Right cardiac atrium (tissue), 5 donors: ENCODE measurements around the gene CBLL1. TPM values are rescaled to one million over a fixed set of nuclear protein-coding genes. Genes with fewer than 3 reads are reported as not detected.

Experiments
- ATAC-seq, 2 donors: fragments of 200-7000 bp; cut with Tn5 transposase; one replicate each; pipeline versions ENCODE4 v1.8.0 to v1.9.1; 2020; ENCODE audit warnings: moderate library complexity in 2 of 2, mild to moderate bottlenecking in 1 of 2
- DNase-seq, 3 donors: peaks; one replicate each; pipeline ENCODE4 v3.0.0-alpha.2; 2020
- H3K27ac ChIP-seq: one replicate; pipeline ENCODE4 v1.5.1; 2013; ENCODE audit warnings: mild to moderate bottlenecking, low read length, control low read depth, moderate library complexity
- H3K27me3 ChIP-seq: one replicate; pipeline ENCODE4 v1.6.1; 2013; ENCODE audit not compliant: control insufficient read depth, insufficient read depth
- H3K4me1 ChIP-seq: one replicate; pipeline ENCODE4 v1.6.1; 2013; ENCODE audit warnings: low read length; ENCODE audit not compliant: control insufficient read depth, insufficient read depth
- H3K4me3 ChIP-seq: one replicate; pipeline ENCODE4 v1.5.1; 2013; ENCODE audit warnings: low read length, control low read depth
- H3K9me3 ChIP-seq: one replicate; pipeline ENCODE4 v1.6.1; 2013; ENCODE audit warnings: low read length; ENCODE audit not compliant: control insufficient read depth
- WGBS: extraction: QIAGEN DNeasy Blood & Tissue Kit; methylation state at CpG from one replicate; pipeline ENCODE4 v1.1.7; 2013; 5-methylcytosine and 5-hydroxymethylcytosine counted together
- intact Hi-C, 4 donors: fragments of 100-400 bp; cut with DNase I; formaldehyde crosslinking; loops; one replicate each; pipeline versions ENCODE4 v1.11.0 to v1.14.0; 2022 to 2023
- polyA plus RNA-seq: library from polyadenylated mRNA; stranded (reverse); fragments of 200-250 nt; gene quantifications from one replicate; pipeline ENCODE4 v1.2.3, GENCODE V29; 2013
- total RNA-seq, 4 donors: library from RNA; stranded (reverse); fragmentation: NEBNext Ultra II Directional; extraction: Animal tissue kit (Norgen Biotek cat#: 25700); gene quantifications; one replicate each; pipeline ENCODE4 v1.2.1, GENCODE V29; 2021
- donor health status: healthy with polysubstance abuse.
- donor health status: DM: no; HTN: yes; CAD: no.
- donor health status: DM: no; HTN: no; CAD: no.
- donor health status: DM: no; HTN: yes; CAD: no; lungs with severe emphysema.
- donor health status: DM: yes; HTN: yes; CAD: no.

The CBLL1 gene
- total and polyA plus RNA-seq, 5 donors: 6.3 to 21.2 (median 17.8) TPM

DNA sequence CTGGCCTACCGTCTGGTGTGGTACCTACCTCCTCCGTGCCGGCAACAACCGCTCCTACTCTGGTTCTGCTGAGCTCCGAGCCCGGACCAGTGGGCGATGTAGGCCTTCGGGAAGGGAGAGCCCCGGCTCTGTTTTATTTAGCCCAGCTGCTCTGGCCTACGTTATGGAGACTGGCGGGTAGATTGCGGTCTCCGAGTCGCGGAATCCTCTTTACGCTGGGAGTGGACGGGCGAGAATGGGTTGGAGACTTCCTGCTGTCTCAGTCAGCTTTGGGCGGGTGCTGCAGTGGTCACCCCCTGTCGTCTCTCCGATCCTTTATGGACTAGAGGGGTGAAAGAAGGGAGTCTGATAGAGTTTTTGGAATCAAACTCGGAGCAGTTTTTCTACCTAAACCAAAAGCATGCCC is 406 bp downstream of the CBLL1 start:
- intact Hi-C loops: loop anchor here in 3 of 4 donors (5.0 to 10.0 kb wide), 3 partner anchors 130 to 400 kb away; no protein-coding TSS in a partner anchor
- WGBS: under 1% methylated on average over 22 of the region's 22 CpGs
- ATAC-seq (peak; percentile 26 to 61), DNase-seq (no peak)
- peak overlapping the region; percentile 99 for H3K27ac ChIP-seq
- no peaks in the 10 kb centered on the region for H3K9me3 ChIP-seq
- peak overlapping the region; percentile 81 for H3K4me3 ChIP-seq
- H3K27me3 ChIP-seq: no peaks in the 10 kb centered on the region
- peaks cover 4% of the 10 kb centered on the region for H3K4me1 ChIP-seq

DNA sequence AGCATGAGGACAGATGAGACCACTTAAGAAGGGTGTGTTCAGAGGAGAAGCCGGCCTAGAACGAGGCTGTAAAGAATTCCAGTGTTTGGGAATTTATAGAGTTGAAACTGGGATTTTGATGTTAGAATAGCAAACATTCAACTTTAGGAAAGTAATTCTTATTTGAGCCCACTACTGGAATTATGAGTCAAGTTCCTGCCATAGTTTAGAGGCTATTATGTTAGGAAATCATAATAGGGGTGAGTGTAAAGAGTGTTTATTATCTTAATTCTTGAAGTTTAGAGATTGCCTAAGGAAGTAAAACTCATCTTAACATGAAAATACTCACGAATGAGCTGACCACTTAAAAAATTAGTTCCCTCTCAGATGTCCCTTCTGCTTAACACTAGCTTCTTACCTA is 2.1 kb downstream of the CBLL1 start:
- intact Hi-C loops: loop anchor here in 3 of 4 donors (10.0 kb wide), 2 partner anchors 129 to 399 kb away; no protein-coding TSS in a partner anchor
- H3K9me3 ChIP-seq: no peaks in the 10 kb centered on the region
- H3K4me1 ChIP-seq: peaks cover 4% of the 10 kb centered on the region
- no peaks in the 10 kb centered on the region for H3K27me3 ChIP-seq
- WGBS: 59% methylated on average over 3 of the region's 3 CpGs
- no peak for ATAC-seq
- no peak overlapping the region for H3K4me3 ChIP-seq
- DNase-seq: no peak
- no peak overlapping the region for H3K27ac ChIP-seq

DNA sequence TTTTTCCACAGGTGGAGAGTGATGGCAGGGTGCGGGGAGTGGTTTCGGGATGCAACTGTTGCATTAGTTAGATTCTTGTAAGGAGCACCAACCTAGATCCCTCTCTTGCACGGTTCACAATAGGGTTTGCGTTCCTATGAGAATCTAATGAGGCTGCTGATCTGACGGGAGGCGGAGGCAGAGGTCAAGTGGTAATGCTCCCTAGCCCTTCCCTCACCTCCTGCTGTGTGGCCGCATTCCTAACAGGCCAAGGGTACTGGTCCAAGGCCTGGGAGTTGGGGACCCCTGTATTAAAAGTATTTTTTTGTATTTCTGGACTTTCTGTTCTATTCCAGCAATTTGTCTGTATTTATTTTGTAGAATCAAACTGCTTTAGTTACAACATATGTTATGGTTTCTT is 7.2 kb downstream of the CBLL1 start:
- no peak for ATAC-seq
- H3K27ac ChIP-seq: no peak overlapping the region
- no peak for DNase-seq
- H3K9me3 ChIP-seq: no peaks in the 10 kb centered on the region
- intact Hi-C loops: no loop called here
- no peaks in the 10 kb centered on the region for H3K4me1 ChIP-seq
- no peak overlapping the region for H3K4me3 ChIP-seq
- 92% methylated on average over 7 of the region's 7 CpGs for WGBS
- no peaks in the 10 kb centered on the region for H3K27me3 ChIP-seq

DNA sequence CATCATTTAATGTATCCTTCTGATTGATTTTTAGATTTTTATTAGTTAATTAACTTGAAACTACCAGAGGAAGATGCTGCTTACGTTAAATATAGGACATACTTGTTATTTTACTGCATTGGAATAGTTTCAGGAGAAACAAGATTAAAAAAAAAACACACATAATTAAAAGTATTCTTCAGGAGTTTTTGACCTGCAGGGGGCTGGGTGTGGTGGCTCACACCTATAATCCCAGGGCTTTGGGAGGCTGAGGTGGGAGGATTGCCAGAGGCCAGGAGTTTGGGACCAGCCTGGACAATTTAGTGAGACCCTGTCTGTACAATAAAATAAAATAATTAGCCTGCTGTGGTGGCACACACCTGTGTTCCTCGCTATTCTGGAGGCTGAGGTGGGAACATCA is 10.7 kb downstream of the CBLL1 start:
- no peak overlapping the region for H3K27ac ChIP-seq
- no peak overlapping the region for H3K4me3 ChIP-seq
- ATAC-seq: no peak
- H3K4me1 ChIP-seq: no peaks in the 10 kb centered on the region
- 97% methylated on average over 2 of the region's 2 CpGs for WGBS
- DNase-seq: no peak
- no peaks in the 10 kb centered on the region for H3K9me3 ChIP-seq
- H3K27me3 ChIP-seq: no peaks in the 10 kb centered on the region
- intact Hi-C loops: no loop called here

DNA sequence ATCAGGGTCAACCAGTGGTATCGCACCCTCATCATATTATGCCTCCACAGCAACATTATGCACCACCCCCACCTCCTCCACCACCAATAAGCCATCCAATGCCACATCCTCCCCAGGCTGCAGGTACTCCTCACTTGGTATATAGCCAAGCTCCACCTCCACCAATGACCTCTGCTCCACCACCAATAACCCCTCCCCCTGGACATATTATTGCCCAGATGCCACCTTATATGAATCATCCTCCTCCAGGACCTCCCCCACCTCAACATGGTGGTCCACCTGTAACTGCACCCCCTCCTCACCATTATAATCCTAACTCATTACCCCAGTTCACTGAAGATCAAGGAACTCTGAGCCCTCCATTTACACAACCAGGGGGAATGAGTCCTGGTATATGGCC is 14.7 kb downstream of the CBLL1 start:
- DNase-seq (no peak), ATAC-seq (no peak)
- no peaks in the 10 kb centered on the region for H3K4me1 ChIP-seq
- no peak overlapping the region for H3K27ac ChIP-seq
- 100% methylated on average over 1 of the region's 1 CpG for WGBS
- no peaks in the 10 kb centered on the region for H3K9me3 ChIP-seq
- no peak overlapping the region for H3K4me3 ChIP-seq
- intact Hi-C loops: no loop called here
- no peaks in the 10 kb centered on the region for H3K27me3 ChIP-seq

DNA sequence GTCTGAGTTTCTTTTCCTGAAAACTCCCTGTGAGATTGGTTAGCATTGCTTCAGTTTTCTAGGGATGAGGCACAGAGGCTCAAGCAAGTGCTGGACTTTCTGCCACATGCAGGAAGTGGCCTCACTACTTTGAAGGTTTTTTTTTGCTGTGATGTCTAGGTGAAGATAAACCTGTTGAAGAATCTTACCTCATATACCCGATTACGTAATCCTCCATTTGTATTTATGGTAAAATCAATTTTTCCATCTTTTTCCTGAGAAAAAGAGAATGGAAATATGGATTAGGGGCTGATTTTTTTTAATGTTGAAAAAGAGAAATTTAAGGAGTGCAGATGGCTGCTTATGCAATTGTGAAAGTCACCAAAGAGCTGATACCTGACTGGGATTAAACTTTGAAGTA is 23.4 kb downstream of the CBLL1 start:
- intact Hi-C loops: no loop called here
- H3K27ac ChIP-seq: no peak overlapping the region
- H3K4me1 ChIP-seq: no peaks in the 10 kb centered on the region
- no peak overlapping the region for H3K4me3 ChIP-seq
- no peak for DNase-seq
- 96% methylated on average over 2 of the region's 2 CpGs for WGBS
- H3K9me3 ChIP-seq: no peaks in the 10 kb centered on the region
- ATAC-seq: no peak
- H3K27me3 ChIP-seq: no peaks in the 10 kb centered on the region

DNA sequence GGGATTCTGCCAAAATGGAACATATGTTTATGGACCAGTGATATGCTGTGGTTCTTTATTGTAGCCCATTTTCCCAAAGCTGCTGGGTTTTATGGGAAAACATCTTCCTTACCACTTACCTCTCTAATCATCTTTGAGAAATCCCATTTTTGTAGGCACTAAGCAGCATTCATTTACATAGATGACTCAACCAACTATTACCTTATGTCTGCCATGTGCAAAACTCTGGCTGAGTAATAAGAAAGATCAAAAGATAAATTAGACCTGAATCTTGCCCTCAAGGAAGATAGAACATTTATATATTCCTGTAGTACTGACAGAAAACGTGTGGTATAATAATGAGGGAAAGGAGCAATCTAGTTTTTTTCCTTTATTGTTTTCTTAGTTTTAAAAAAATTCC is 24.3 kb downstream of the CBLL1 start:
- no peaks in the 10 kb centered on the region for H3K27me3 ChIP-seq
- no peaks in the 10 kb centered on the region for H3K4me1 ChIP-seq
- WGBS: 63% methylated on average over 1 of the region's 1 CpG
- H3K4me3 ChIP-seq: no peak overlapping the region
- ATAC-seq (no peak), DNase-seq (no peak)
- H3K9me3 ChIP-seq: no peaks in the 10 kb centered on the region
- intact Hi-C loops: no loop called here
- H3K27ac ChIP-seq: no peak overlapping the region

DNA sequence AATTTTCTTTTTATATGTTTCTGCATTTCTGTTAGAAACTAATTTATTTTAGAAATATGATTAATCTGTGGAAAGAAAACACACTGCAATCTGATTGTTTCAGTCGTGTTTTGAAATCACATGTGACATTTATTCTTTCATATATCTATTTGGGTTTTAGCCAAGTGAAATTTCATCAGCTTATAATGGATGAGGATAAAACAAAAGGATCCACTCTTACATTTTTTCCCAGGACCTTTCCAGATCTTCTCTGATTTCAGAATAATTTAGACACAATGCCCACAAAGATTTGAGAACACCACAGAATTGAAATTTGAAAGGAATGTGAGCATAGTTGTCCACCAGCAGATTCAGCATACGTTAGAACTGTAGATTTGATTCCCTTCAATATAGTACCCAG is 29.1 kb downstream of the CBLL1 start:
- no peaks in the 10 kb centered on the region for H3K9me3 ChIP-seq
- DNase-seq (no peak), ATAC-seq (no peak)
- no peak overlapping the region for H3K4me3 ChIP-seq
- 48% methylated on average over 2 of the region's 2 CpGs for WGBS
- H3K27ac ChIP-seq: no peak overlapping the region
- no peaks in the 10 kb centered on the region for H3K4me1 ChIP-seq
- no peaks in the 10 kb centered on the region for H3K27me3 ChIP-seq
- intact Hi-C loops: no loop called here

DNA sequence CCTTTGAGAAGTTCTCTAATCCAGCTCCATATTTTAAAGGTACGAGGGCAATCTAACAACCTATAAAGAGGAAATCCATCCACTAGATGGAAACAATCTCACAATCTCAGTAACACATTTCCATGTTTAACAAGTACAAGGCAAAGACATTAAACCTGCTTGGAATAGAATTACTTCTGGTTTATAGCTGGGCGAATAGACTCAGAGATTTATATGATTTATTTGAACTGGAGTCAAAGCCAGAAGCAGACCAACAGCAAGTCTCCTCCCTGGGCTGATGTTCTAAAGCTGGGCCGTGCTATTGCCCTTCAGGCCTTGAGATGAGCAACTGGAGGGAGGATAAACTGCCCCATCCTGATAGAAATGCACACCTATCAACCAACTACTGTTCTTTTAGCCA is 33.8 kb downstream of the CBLL1 start:
- no peak for ATAC-seq

DNA sequence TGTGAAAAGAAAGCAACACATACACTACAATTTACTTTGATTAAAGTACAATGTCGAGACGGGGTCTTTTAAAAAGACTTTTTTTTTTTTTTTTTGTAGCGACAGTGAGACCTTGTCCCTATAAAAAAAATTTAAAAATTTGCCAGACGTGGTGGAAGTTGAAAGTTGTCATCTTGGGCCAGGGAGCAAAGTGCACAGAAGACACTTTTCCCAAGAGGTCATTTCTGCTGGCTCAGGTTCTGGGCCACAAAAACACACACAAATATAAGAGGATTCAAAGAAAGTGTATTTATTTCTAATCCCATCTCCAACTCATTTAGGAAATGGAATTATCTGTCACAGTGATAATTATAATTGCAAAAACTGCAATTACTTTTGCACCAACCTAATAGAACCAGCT is 34.3 kb downstream of the CBLL1 start:
- 86% methylated on average over 4 of the region's 4 CpGs for WGBS
- H3K27me3 ChIP-seq: no peaks in the 10 kb centered on the region
- H3K27ac ChIP-seq: no peak overlapping the region
- intact Hi-C loops: no loop called here
- H3K4me1 ChIP-seq: no peaks in the 10 kb centered on the region
- no peak overlapping the region for H3K4me3 ChIP-seq
- DNase-seq (no peak), ATAC-seq (no peak)
- H3K9me3 ChIP-seq: no peaks in the 10 kb centered on the region

More for the DNA sequence above, 33.8 kb downstream of the CBLL1 start:
- Histone ChIP-seq H3K27ac (no peak overlapping the region), H3K4me3 (no peak overlapping the region), H3K27me3 (no peaks in the 10 kb centered on the region), H3K9me3 (no peaks in the 10 kb centered on the region), H3K4me1 (no peaks in the 10 kb centered on the region)
- DNase-seq: no peak
- 89% methylated on average over 3 of the region's 3 CpGs for WGBS
- intact Hi-C loops: no loop called here

DNA sequence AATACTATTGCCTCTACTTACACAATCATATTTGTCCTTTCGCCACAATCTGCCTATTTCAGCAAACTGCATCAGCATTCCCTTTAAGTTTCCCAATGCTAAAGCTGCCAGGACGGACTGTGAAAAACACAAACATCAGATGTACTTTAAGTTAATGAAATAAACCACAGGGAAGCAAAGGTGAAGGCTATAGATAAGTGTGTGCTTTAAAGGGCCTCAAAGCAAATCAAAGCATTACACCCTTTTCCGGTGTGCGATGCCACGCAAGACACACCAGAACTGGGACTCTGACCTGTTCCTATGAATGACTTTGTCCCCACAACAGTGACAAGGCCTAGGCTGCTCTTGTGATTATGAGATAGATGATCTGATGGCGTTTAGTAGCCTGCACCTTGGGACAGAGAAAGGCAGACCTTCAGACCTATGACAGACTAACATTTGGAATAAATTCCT is 35.7 kb downstream of the CBLL1 start:
- Histone ChIP-seq H3K4me1 (no peaks in the 10 kb centered on the region), H3K9me3 (no peaks in the 10 kb centered on the region), H3K27me3 (no peaks in the 10 kb centered on the region), H3K27ac (no peak overlapping the region), H3K4me3 (no peak overlapping the region)
- ATAC-seq (no peak), DNase-seq (no peak)
- intact Hi-C loops: no loop called here
- 80% methylated on average over 6 of the region's 6 CpGs for WGBS

DNA sequence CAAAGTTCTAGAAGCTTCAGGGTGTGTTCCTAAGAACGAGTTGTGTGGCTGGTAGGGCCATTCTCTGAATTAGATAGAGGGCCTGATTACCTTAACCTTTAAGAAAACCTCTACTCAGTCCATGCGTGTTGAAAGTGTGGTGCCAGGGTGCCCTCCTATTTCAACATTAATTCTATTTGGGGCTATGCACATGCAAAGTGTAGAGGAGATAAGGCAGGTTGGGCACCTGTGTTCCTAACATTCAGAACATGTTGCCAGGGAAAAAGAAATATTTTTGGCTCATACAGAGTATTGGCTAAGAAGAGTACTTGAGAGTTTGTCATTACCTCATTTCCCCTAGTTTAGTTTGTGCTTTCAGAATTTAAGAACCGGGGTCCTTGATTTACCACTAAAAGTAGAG is 38.4 kb downstream of the CBLL1 start:
- 68% methylated on average over 3 of the region's 3 CpGs for WGBS
- H3K4me3 ChIP-seq: no peak overlapping the region
- H3K27me3 ChIP-seq: no peaks in the 10 kb centered on the region
- no peak overlapping the region for H3K27ac ChIP-seq
- intact Hi-C loops: no loop called here
- DNase-seq (no peak), ATAC-seq (no peak)
- no peaks in the 10 kb centered on the region for H3K4me1 ChIP-seq
- no peaks in the 10 kb centered on the region for H3K9me3 ChIP-seq
